Activated CD8-positive, alpha-beta T cell treated with anti-CD3 and anti-CD28 coated beads for 36 hours (primary cell): ENCODE data around the gene SPNS3. TPM values are rescaled to one million over a fixed set of nuclear protein-coding genes. Genes with fewer than 3 reads are reported as not detected.

Experiments
- ATAC-seq: fragments of 200-7000 bp; cut with Tn5 transposase; one replicate; pipeline ENCODE4 v1.10.0; 2021; ENCODE audit warnings: mild to moderate bottlenecking, moderate library complexity
- CTCF ChIA-PET: fragments of 350-600 bp; sonication (Branson Sonifier 250); formaldehyde crosslinking; loops from one replicate; lab custom pipeline; 2021; ENCODE audit warnings: antibody characterized with exemption; lab: Charles Lee
- POLR2A ChIA-PET: fragments of 350-600 bp; sonication (Branson Sonifier 250); formaldehyde crosslinking; loops from one replicate; lab custom pipeline; 2021; ENCODE audit warnings: antibody characterized with exemption; lab: Charles Lee
- DNase-seq: peaks from one replicate; pipeline ENCODE4 v3.0.0-alpha.2; 2020
- H3K27ac Mint-ChIP-seq: one replicate; pipeline ENCODE4 v1.8.0; 2021; ENCODE audit warnings: mild to moderate bottlenecking, mixed read lengths
- H3K27me3 Mint-ChIP-seq: one replicate; pipeline ENCODE4 v1.8.0; 2021; ENCODE audit warnings: mixed read lengths
- H3K36me3 Mint-ChIP-seq: one replicate; pipeline ENCODE4 v1.8.0; 2021; ENCODE audit warnings: low read depth, mixed read lengths
- H3K4me1 Mint-ChIP-seq: one replicate; pipeline ENCODE4 v1.8.0; 2021; ENCODE audit warnings: low read depth, mixed read lengths
- H3K4me3 Mint-ChIP-seq: one replicate; pipeline ENCODE4 v1.8.0; 2021; ENCODE audit warnings: mild to moderate bottlenecking, moderate library complexity, mixed read lengths
- H3K9me3 Mint-ChIP-seq: one replicate; pipeline ENCODE4 v1.8.0; 2021; ENCODE audit warnings: mixed read lengths
- CTCF ChIP-seq: fragments of 200-600 bp; IDR thresholded peaks from one replicate; pipeline ENCODE4 v1.8.0; 2022; ENCODE audit warnings: antibody characterized with exemption, mild to moderate bottlenecking
- intact Hi-C: fragments of 100-400 bp; cut with micrococcal nuclease; formaldehyde crosslinking; loops from one replicate; pipeline ENCODE4 v1.10.0; 2022
- total RNA-seq, 2 experiments: library from RNA; stranded (reverse); gene quantifications; one replicate each; pipeline ENCODE4 v1.2.3, GENCODE V29; 2021

The SPNS3 gene
- total RNA-seq, 2 experiments from 2014 or later, result 24.7 to 25.7 TPM

- peaks cover 49% of the 10 kb centered on the region for H3K4me1 Mint-ChIP-seq
- no peak overlapping the region for H3K4me3 Mint-ChIP-seq
- no peaks in the 10 kb centered on the region for H3K9me3 Mint-ChIP-seq
- H3K36me3 Mint-ChIP-seq, result peaks cover 2% of the 10 kb centered on the region
- ATAC-seq, result no peak
- H3K27ac Mint-ChIP-seq, result peak overlapping the region; percentile 52
- ChIA-PET POLR2A (interaction anchor here (1.0 to 2.0 kb wide), 3 partner anchors 30 to 86 kb away, joined by 3 to 5 read pairs (median 4); no protein-coding TSS in a partner anchor), CTCF (interaction anchor here (1.7 kb wide), 1 partner anchor 87 kb away, joined by 7 read pairs; no protein-coding TSS in a partner anchor)
- no peak for TF ChIP-seq CTCF
- intact Hi-C loops, result no loop called here
- DNase-seq, result no peak
- no peaks in the 10 kb centered on the region for H3K27me3 Mint-ChIP-seq
Observed at GRCh38 chr17:4479982-4480751, 46.4 kb downstream of the SPNS3 start.

DNA sequence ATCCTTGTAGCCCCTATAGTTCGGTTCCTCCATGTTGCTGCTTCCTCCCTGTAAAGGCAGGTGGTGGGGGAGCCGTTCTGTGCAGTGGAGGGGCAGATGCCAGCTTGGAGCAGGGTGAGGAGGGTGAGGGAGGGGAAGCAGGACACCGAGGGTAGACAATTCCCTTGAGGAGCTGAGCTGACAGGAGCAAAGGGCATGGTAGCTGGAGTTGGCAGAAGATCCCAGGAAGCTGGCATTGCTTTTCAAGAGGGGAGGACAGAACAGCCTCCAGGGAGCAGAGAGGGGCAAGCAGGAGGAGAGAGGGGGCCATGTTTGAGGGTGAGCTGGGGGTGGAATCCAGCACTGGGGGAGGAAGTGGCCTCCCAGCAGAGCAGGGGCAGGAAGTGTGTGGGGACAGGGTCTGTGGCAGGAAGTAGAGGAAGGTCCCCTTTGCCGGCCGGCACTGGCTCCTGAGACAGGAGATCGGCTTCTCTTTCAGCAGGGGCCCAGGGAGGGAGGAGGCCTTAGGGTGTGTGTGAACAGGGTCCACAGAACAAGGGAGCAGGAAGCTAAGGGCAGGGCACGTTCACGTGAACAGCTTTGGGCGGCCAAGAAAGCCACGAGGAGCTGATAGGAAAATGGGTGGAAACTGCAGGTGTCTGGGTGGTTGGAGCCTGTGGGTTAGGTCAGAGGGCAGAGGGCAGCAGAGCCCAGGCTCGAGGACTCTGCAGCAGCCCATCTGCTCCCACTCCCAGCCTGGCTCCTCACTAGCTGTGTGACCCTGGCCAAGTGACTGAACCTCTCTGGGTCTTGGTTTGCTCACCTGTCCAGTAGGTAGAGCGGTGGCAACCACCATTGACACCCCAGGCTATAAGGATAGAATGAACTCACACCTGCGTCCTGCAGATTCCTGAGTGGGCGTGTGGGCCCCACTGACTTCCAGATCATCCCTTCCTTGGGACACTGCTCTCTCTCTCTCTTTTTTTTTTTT lies 47.5 kb downstream of the SPNS3 start:
- Mint-ChIP-seq H3K4me3 (peak overlapping the region; percentile 72), H3K27ac (peak overlapping the region; percentile 98), H3K27me3 (no peaks in the 10 kb centered on the region), H3K36me3 (peaks cover 2% of the 10 kb centered on the region), H3K9me3 (no peaks in the 10 kb centered on the region), H3K4me1 (peaks cover 53% of the 10 kb centered on the region)
- TF ChIP-seq CTCF, result no peak
- DNase-seq (peak; percentile 75), ATAC-seq (peak; percentile 92)
- POLR2A ChIA-PET, result interaction anchor here (0.8 to 2.0 kb wide), 6 partner anchors 9 to 44 kb away, joined by 3 to 5 read pairs (median 4); no protein-coding TSS in a partner anchor
- intact Hi-C loops, result no loop called here
- CTCF ChIA-PET, result interaction anchor here (0.8 to 1.7 kb wide), 3 partner anchors 13 to 85 kb away, joined by 3 to 7 read pairs (median 3); no protein-coding TSS in a partner anchor

- ATAC-seq (no peak), DNase-seq (no peak)
- H3K36me3 Mint-ChIP-seq, result peaks cover 2% of the 10 kb centered on the region
- intact Hi-C loops, result no loop called here
- no peaks in the 10 kb centered on the region for H3K27me3 Mint-ChIP-seq
- peak overlapping the region; percentile 8 for H3K27ac Mint-ChIP-seq
- no peak for TF ChIP-seq CTCF
- ChIA-PET POLR2A (interaction anchor here (0.9 to 2.0 kb wide), 3 partner anchors 11 to 46 kb away, joined by 3 to 4 read pairs (median 4); no protein-coding TSS in a partner anchor), CTCF (interaction anchor here (1.4 kb wide), 1 partner anchor 84 kb away, joined by 5 read pairs; no protein-coding TSS in a partner anchor)
- no peak overlapping the region for H3K4me3 Mint-ChIP-seq
- H3K4me1 Mint-ChIP-seq, result peaks cover 58% of the 10 kb centered on the region
- no peaks in the 10 kb centered on the region for H3K9me3 Mint-ChIP-seq
Observed at GRCh38 chr17:4482338-4483011, 48.7 kb downstream of the SPNS3 start.

DNA sequence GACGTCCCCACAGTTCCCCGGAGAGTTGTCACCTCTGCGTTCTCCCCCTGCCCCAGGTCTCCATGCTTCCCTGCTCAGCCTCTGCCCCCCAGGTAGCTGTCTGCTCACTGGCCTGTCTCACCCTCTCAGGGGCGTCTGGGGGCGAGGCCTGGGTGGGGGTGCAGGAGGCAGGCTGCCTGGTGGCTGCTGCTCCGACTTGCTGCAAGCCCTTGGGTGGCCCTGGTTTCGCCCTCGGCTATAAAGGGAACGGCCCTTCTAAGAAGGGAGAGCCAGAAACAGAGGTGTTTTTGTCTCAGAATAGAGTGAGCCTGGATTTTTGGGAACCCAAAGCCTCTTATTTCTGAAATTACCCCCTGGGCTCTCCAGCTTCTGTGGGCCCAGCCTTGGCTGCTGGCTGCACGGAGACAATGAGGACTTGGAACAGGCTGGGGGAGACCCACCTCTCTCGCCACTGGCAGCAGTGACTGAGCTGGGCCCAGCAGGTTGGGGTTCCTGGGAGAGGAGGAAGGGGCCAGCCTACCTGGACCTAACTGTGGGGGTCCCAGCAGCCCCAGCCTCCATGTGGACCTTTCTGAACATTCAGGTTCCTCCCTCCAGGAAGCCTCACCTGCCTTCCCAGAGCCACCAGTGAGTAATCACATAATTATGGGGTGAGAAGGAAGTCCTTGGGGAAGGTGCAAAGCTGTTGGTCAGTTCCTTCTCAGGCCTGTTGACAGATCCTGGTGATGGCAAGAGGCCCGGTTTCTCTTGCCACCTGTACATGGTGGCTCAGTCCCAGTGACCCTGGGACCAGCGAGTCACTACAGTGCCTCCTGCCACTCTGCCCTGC lies 49.5 kb downstream of the SPNS3 start:
- H3K27ac Mint-ChIP-seq, result peak overlapping the region; percentile 15
- H3K9me3 Mint-ChIP-seq, result no peaks in the 10 kb centered on the region
- DNase-seq, result no peak
- H3K4me3 Mint-ChIP-seq, result no peak overlapping the region
- no peak for ATAC-seq
- peaks cover 58% of the 10 kb centered on the region for H3K4me1 Mint-ChIP-seq
- TF ChIP-seq CTCF, result no peak
- ChIA-PET CTCF (interaction anchor here (1.4 kb wide), 1 partner anchor 83 kb away, joined by 5 read pairs; no protein-coding TSS in a partner anchor), POLR2A (no interaction called here)
- intact Hi-C loops, result no loop called here
- peaks cover 2% of the 10 kb centered on the region for H3K36me3 Mint-ChIP-seq
- no peaks in the 10 kb centered on the region for H3K27me3 Mint-ChIP-seq
